ENCODE data around the gene CLNK.

CLNK gene

DNA sequence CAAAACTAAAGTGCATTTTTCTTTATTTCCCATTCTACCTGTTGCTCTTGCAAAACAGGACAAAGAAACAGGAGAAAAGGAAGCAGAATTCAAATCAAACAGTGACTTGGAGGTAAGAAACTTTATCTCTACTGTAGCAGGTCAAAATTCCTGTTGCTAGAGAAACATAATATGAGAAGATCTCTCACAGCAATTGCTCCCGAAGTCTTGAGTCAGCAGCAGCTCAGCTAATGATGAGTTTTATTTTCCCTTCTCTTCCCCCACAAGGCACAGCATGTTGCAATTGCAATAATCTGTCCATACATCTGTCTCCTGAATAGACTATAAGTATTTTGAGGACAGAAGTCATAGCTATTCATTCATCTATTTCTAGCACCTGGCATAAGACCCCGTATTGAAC, 112.7 kb downstream of the CLNK start:
- DNase-seq, result peak; percentile 8

GRCh38 chr4:10569491-10569890, 115.1 kb downstream of the CLNK start:
- DNase-seq, result no peak

GRCh38 chr4:10567766-10568165, 116.8 kb downstream of the CLNK start:
- DNase-seq, result no peak

GRCh38 chr4:10565166-10565780, 119.3 kb downstream of the CLNK start:
- no peak for DNase-seq

DNA sequence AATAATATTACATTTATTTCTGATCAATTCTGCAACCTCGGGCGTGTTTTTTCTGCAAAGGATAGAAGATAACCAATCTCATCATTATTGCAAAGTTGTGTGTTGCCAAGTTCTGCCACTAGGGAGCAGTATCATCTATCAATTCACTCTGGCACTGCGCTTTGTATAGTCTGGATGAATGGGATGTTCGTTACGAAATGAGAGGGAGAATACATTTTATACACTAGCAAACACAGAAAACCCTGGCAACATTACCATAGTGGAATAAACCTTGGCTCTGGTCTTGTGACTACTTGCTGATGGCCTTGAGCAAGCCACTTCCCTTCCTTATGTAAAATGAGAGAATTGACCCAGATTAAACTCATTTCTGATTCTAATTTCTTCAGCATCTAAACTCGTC, 129.9 kb downstream of the CLNK start:
- peak; percentile 28 for DNase-seq

- no peak for DNase-seq
Measured at GRCh38 chr4:10554121-10554520, 130.4 kb downstream of the CLNK start.

- DNase-seq, result no peak
Measured at GRCh38 chr4:10552591-10553280, 131.8 kb downstream of the CLNK start.

- DNase-seq, result no peak
Measured at GRCh38 chr4:10535912-10536311, 148.7 kb downstream of the CLNK start.

DNA sequence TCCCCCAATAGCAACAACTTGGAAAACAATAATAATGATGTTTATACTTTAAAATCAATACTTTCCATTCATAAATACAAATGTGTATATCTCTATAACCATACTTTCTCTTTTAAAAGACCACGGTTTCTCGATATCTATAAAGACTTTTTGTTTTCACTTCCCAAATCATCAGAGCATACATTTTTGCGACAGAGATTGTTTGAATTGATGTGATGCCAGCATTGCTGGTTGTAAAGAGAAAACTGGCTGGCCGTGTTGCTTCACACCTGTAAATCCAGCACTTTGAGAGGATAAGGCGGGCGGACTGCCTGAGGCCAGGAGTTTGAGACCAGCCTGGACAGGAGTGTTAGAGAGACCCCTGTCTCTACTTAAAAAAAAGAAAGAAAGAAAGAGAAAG, 149.7 kb downstream of the CLNK start:
- DNase-seq, result no peak

GRCh38 chr4:10532155-10532554, 152.4 kb downstream of the CLNK start:
- DNase-seq, result no peak

GRCh38 chr4:10530137-10530786, 154.3 kb downstream of the CLNK start:
- DNase-seq, result no peak

DNA sequence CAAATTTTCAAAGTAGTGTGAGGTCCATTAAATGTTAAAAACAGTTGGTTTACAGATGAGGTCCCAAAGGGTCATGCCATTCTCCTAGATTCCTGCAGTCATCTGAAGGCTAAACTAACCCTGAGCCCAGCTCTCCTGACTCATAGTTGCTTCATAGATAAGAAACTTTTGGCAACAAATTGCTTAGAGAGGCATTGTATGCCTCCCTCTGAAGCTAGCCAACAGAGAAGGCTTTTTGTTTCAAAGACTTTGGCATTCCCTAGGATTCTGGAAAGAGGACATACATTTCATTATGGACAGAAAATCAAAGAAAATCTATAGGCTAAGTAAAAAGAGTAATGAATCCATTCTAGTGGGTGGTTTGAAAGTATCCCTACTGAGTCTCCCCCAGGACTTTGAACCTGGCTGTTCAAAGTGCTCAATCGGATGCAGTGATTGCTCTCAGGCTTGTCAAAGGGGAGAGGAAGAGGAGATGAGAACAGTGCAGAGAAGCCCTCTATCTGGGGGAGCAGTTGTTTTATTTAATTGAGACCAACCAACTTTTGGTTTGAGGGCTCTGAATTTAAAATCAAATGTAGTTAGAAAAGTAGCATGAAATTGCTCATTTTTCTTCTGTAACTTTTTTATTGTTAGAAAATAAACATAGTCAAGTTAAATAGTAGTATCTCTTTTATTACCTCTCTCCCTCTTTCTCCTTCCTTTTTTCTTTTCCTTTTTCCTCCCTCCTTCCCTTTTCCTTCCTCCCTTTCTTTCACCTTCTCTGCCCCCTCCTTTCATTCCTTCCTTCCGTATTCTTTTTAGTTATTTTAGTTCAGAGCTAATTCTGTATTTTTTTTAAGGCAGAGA, 155.1 kb downstream of the CLNK start:
- DNase-seq, result no peak

DNA sequence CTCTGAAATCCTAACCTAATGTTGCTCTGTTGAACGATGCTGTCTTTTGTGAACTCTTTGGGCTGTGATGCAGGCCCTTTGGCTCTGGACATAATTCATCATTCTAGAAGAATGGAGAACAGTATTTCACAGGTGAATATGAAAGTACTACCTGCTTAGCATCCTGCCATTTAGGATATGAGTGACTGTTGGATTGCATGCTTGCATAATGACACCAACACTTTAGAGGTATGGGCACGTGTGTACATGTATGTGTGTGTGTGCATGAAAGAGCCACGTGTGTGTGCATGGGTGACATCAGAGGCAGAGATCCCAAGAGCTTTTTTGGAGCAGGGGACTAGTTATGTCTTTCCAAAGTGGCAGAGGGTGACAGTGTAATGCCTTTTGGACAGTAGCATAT, 157.1 kb downstream of the CLNK start:
- no peak for DNase-seq

GRCh38 chr4:10526429-10527222, 157.9 kb downstream of the CLNK start:
- peak; percentile 12 for DNase-seq

GRCh38 chr4:10524196-10524833, 160.3 kb downstream of the CLNK start:
- DNase-seq, result no peak

- DNase-seq, result no peak
Measured at GRCh38 chr4:10521424-10521823, 163.1 kb downstream of the CLNK start.

- DNase-seq, result no peak
Measured at GRCh38 chr4:10509733-10510132, 174.8 kb downstream of the CLNK start.

GRCh38 chr4:10506077-10506476, 178.5 kb downstream of the CLNK start:
- no peak for DNase-seq

GRCh38 chr4:10504570-10505179, 179.9 kb downstream of the CLNK start:
- DNase-seq, result no peak

GRCh38 chr4:10502717-10503116, 181.9 kb downstream of the CLNK start:
- no peak for DNase-seq

DNA sequence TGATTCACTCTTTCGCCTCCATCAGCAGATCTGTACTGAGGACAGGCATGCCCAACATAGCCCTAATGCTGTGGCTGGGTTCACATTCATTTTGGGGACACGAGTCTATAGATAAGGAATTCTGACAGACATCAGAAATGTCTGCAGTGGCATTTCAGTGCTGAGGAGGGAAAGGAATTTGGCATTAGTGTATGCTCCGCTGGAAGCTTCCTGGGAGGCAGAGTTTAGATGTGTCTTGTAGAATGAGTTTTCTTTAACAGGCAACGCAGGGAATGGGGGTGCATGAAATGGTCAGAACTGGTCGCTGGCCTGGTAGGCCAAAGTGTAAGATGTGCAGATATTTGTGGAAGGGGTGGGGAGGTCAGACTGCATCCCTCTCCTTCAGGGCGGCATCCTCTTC, 183.8 kb downstream of the CLNK start:
- no peak for DNase-seq

GRCh38 chr4:10496200-10496599, 188.4 kb downstream of the CLNK start:
- DNase-seq, result no peak
